ENCODE results near the gene LINGO1.

Gene LINGO1

DNA sequence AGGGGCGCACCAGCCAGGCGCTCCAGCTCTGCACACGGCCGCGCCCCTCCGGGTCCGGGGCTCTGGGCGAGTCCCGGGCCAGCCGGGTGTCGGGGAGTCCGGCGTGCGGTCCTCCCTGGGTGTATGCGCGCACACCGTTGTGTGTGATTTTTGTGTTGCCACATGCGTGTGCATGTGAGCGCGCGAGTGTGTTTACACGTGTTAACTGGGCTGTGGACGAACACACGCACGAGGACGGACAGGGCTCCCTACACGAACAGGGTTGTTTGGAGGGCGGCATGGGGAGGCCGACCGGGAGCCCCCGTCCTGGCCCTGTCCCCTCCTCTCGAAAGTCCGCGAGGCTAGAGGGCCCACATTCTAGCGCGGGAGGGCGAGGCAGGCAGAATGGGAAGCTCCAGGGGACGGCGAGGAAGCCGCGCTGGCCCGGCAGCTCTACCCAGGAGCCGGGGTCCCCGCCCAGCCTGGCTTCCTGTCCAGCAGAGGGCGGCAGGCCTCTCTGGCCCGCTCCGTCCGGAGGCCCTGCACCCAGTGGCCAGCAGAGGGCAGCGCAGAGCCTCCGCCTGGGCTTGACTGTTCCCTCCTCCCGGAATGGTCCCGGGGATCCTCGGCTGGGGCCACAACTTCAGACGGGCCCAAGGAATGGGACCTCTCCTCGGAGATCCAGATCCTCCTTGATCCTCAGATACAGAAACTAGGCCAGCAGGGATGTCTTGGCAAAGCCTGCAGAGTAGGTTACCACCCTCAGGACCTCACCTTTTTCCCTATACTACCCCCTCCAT, 611 bp upstream of the LINGO1 start:
- DNase-seq (ENCODE audit: low spot score) = peak; percentile 93

DNA sequence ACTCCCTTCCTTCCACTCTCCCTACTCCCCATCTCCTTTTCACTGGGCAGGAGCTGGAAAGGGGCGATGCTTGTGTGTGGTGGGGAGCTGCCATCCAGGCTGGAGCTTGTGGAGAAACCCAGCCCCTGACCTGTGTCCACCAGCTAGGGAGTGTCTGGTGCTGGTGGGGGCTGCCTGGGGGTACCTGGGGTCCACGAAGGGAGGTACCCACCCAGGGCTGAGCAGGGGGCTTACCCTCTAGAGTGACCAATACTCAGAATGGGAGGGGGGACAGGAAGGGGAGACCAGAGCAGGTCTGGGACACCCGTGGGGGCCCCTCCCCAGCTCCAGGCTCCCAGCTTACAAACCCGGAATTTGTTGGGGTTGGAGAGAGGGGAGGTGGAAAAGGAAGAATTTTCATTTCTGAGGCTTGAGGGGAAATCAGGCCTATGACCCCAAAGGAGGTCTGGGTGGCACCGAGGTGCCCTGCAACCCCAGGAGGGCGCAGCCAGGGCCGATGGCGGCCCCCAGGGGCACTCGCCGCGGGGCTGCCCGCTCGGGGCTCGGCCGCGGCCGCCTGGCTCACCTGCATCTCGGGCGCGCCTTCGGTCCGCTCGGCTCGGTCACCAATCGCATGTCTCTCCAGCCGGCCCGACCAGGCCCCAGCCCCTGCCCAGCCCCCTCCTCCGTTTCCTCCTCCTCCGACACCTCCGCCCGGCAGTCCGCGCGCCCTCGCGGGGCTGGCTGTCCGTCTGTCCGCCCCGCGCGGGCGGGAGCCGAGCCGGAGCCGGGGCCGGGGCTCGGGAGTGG, 773 bp downstream of the LINGO1 start:
- DNase-seq (ENCODE audit: low spot score) = no peak

DNA sequence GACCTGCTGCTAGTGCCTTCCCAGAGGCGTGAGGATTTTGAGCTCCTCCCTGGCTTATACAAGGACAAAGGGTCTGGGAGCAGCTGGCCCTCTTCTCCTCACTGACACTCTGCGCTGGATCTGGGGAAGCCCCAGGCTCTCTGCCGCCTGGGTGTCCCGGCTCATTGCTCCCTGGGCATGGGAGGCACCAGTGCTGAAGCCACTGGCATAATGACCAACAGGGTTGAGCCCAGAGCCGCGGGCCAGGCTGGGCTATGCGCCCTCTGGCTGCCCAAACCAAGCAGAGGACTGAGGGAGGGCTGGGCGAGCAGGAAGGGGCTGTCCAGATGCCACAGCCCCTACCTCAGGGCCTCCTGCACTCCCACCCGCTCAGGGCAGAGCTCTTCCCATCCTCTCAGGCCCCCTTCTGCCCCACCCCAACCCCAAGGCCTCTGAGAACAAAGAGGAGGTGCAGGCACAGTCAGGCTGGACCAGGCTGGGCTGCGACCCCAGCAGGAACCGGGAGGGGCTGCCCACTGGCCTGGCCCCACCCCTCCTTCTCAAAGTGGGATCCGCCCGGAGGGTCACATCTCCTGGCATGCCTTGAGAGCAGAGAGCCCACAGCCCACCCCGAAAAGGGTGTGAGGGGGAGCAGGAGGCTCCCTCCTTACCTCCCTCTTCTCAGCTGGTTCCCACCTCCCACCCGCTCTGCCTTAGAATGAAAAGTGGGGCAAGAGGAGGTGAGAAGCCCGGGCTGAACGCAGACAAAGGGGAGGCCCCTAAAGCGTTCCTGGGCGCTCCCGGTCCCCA, 1.6 kb downstream of the LINGO1 start:
- DNase-seq (ENCODE audit: low spot score) = no peak

DNA sequence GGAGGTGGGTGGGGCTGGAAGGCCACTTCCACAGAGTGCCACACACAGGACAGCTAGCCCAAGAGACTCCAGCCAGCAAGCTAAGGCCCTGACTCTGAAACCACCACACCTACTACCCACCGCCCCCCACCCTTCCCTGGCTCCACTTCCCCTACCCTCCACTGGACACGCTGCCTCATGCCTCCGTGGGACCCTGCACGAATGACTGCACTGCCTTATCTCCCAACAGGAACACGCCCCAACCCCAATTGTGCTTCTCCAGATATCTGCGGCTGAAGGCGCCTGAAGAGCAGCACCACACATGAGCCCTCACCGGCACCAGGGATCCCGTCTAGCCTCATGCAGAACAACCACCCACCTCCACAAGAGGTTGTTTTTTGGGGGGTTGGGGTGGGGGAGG, 2.7 kb downstream of the LINGO1 start:
- DNase-seq (ENCODE audit: low spot score) = no peak

DNA sequence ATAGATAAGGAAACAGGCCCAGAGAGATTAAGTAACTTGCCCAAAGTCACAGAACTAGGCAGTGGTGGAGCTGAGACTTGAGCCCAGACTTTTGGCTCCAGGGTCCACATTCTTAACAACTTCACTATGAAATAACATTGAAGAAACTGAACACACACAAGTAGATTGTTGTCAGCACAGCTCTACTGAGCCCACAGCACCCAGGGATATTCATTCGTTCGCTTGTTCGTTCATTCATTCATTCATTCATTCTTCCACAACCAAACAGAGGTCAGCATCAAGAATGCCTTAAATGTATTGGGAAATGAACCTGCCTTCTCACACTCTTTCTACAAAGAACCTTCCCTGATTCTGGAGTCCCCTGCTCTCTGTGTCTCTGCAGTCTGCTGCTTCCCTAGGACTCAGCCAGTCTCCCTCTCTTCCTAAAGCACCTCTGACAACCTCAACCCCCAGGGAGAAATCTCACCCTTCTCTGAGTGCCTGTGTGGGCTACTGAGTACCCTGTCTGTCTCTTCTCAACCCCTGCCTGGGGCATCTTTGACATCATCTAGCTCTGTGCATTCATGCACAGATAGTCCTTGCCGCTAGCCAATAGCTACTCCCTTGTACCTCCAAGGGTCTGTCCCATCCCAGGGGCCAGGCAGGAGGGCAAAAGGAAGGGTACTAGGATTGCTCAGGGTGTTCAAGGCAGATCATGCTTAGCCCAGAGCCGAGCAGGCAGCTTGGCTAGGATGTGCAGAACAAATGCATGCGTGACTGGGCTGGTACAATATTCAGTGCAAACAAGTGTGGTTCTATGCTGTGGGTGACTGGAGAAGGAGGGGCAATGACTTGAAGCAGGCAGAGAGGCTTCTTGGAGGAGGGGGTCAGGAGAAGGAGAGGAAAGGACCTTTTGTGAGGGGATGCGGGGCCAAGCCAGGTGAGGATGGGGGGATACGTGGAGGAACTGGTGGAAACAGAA, 3.4 kb downstream of the LINGO1 start:
- no peak for DNase-seq (ENCODE audit: low spot score)

DNA sequence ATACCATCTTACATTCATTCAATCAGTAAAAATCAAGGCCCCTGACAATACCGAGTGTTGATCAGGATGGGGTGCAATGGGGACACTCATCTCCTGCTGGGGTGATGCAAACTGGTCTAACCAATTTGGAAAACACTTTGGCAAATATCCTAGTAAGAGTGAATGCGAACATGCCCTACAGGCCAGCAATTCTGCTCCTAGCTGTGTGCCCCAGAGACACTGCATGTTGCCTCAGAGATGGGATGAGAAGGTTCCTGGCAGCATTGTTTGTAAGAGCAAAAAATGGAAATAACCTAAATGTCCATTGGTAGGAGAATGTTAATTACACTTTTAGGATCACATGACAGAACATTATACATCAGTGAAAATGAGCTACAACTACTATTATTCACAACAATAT, 4.7 kb downstream of the LINGO1 start:
- no peak for DNase-seq (ENCODE audit: low spot score)

DNA sequence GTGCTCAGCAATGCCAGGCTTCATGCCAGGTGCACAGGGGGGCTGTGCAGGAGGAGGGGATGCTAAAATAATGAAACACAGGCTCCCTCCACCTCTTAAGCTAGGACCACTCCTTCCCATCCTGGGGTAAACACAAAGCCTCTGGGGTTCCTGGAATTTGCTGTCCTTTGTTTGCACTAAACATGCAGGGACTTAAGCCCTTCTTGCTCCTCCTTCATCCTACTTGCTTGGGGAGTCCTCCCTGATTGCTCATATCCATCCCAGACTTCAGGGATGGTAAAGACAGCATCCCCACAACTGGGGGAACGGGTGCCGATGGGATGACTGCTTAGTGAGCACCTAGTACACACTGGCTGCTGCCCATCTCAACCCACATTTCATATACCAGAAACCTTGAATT, 5.1 kb downstream of the LINGO1 start:
- DNase-seq (ENCODE audit: low spot score) = no peak

DNA sequence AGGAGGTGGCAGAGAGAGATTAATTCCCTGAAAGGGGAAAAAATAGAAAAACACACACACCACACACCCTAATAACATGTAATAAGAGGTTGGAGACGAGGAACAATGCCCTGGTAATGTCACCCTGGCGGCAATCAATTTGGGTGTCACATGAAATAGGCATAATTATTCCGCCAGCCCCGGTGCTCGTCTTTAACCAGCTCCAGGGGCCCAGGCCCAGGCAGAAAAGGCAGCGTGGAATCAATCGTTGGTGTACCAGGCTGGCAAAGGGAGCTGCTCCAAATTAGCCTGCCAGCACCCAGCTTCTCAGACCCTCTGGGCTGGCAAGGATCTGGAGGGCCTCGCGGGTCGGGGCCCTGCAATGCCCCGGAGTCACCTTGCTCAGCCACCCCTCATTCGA, 5.6 kb downstream of the LINGO1 start:
- no peak for DNase-seq (ENCODE audit: low spot score)

DNA sequence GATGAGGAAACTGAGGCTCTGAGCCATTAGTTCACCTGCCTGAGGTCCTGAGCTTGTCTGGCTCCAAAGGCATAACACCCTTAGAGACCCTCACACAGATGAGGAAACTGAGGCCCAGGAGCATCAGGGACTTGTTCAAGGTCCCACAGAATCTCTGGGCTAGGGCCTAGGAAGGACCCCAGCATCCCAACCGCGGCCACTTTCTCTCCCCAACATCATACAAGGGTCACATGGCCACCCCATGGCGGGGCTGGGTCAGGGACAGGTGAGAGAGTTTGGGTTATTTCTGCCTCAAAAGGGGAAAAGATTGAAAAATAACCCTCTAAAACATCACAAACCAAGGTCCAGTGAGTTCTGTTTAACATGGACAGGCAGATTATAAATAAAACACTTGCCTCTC, 6.7 kb downstream of the LINGO1 start:
- DNase-seq (ENCODE audit: low spot score) = no peak

DNA sequence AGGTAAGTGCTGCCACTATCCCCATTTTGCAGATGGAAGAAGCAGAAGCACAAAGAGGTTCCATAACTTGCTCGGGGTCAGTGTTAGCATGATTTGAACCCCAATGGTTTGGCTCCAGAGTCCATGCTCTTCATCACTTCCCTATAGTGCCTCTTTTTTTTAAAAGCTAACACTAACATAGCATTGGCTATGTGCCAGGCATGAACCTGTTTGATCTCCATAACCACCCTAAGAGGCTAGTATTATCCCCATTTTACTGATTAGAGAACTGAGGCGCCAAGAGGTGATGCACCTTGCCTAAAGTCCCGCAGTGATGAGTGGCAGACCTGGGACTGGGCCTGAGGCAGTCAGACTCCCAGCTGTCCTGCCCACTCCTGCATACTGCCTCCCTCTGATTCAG, 7.3 kb downstream of the LINGO1 start:
- DNase-seq (ENCODE audit: low spot score) = no peak

DNA sequence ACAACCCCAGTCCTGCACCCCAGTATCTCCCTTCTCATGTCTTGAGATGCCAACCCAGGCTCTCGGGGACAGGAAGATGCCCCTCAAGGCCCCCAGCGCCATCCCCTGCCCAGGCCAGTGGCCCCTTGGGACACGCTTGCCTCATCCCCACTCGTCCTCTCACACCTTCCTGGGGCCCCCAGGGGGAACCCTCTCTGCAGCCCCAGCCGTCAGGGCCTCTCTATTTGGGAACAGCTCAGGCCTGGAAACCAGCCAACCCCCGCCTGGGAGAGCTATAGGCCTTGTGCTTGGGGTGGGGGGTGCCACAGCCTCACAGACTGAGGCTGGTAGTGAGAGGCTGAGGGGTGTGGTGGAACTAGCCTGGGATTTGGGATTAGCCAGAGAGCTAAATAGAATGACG, 7.8 kb downstream of the LINGO1 start:
- no peak for DNase-seq (ENCODE audit: low spot score)

DNA sequence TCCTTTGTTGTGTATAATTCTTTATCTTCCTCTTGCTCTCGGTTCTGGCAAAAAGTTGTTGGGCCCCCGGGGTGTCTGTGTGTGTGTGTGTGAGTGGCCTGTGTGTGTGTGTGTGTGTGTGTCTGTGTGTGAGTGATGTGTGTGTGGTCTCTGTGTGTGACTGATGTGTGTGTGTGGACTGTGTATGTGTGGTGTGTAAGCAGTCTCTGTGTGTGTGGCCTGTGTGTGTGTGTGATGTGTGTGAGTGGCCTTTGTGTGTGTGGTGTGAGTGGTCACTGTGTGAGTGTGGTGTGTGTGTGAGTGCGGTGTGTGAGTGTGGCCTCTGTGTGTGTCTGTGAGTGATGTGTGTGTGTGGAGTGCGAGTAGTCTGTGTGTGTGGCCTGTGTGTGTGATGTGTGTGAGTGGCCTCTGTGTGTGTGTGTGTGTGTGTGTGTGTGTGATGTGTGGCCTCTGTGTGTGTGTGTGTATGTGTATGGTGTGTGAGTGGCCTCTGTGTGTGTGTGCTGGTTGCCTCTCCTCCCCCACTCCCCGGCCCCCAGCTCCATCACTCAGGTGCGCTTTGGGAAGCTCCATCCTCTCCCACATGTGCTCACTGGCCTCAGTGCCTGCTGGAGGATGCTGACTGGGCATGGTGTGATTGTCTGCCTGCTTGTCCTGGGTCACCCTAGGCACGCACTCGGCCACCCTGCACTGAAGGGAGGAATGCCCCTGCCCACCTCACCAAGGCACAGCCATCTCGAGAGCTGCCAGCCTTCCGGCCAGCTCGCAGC, 8.8 kb downstream of the LINGO1 start:
- no peak for DNase-seq (ENCODE audit: low spot score)

DNA sequence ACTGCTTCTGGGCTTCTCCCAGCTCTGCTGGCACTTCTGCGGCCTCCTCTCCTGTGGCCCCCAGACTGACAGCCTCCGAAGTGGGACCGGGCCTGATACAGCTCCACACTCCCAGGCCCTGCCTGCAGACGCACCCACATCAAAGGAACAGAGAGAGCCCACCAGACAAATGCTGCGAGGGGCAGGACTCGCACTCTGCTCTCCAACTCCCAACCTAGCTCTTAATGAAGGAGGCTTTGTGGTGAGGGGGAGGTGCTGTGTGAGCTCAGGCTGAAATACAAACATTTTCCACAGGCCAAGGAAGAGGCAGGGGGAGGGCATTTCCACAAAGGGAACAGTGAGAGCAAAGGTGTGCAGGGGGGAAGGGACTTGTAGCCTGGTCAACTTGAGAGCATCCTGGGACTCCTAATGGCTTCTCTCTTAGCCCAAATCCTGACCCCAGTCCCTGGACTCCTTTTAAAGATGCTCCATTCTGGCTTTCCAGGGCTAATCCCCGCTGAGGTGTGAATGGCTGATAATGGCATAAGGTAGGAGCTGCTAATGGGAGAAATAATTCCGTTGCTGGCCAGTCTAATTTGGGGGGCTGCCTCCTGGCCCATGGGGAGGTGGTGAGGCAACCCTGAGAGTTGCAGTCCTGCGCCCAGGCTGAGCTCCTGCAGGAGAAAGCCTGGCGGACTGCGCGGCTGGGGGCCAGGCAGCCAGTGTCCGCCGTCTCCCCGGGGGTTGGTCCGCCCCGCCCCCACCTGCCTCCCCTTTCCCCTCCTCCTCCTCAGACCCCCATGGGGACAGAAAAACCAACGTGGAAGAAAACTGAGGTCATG, 9.6 kb downstream of the LINGO1 start:
- no peak for DNase-seq (ENCODE audit: low spot score)

DNA sequence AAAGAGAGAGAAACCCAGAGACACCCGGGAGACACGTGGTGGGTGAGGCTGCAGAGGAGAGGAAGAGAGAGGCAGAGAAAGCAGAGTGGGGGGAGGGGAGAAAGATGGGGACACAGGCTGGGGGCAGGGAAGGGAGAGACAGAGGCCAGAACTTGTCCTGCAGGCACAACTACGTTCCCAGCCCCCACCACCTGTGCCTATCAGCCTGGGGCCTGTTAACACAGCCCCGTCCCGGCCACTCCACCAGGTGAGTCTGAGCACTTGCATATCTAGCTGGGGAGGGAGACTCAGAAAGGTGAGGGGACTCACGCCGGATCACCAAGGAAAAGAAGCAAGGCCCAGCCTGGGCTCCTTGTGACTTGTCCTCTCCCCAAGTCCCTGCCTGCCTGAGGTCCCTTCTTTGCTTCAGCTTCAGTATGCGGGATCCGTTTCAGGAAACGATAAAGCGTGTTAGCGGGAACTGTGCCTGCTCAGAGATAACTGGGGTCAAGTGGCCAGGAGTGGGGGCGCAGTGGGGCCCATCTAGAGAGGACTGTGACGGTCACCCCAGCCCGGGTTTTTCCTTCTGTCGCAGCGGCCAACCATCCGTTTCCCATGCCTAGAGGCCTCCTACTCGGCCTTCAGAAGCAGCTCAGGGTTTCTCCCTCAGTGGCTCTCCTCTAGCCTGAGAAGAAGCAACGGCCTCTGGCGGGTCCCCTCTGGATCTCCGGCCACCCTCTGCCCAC, 10.3 kb downstream of the LINGO1 start:
- no peak for DNase-seq (ENCODE audit: low spot score)

DNA sequence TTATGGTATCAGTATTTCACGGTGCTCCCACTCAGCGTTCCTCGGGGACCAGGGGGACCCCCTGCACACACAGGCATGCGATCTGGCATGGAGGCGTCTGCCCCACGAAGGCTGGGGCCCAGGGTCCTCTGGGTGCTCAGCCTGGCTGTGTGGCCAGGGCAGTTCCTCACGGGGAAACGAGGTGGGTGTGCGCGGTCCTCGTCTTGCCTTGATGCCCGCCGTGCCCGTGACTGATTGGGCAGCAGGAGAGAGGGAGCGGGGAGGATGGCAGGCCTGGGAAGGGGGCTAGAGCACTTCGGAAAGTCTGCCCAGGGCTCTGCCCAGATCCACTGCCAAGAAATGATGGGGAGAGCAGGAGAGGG, 10.9 kb downstream of the LINGO1 start:
- no peak for DNase-seq (ENCODE audit: low spot score)

DNA sequence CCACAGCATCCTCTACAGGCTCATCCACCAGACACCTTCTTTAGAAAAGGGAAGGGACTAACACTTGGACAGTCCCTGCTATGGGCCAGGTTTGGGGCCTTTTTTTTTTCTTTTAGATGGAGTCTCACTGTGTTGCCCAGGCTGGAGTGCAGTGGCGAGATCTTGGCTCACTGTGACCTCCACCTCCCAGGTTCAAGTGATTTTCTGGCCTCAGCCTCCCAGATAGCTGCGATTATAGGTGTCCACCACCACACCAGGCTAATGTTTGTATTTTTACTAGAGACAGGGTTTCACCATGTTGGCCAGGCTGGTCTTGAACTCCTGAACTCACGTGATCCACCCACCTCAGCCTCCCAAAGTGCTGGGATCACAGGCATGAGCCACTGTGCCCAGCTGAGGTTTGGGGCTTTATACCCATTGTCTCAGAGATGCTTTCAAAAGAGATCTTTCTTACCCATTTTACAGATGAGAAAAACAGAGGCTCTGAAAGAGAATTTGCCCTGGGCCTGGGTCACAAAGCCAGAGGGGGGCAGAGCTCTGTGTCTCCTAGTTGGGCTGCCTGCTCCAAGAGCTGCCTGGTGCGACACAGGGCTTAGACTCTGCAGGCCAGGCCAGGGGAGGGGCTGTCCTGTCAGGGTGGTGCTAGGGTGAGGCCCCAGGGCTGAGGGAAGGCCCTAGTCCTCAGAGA, 11.6 kb downstream of the LINGO1 start:
- DNase-seq (ENCODE audit: low spot score) = no peak

DNA sequence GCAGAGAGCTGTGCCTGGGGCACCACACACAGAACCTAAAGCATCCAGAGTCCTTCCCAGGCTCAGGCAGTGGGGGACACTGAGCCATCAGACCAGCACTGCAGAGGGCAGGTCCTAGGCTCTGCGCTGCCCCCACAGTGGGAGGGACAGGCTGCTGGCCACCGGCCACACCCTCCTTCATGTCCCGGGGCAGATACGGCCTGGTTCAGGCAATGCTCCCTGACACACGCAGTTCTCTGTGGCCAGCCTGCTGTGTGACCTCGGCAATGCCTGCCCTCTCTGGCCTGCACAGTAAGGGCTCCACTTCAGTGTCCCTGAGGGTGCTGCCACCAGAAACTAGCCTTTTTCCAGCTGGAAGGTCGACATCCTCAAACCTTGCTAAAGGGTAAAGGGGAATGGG, 12.4 kb downstream of the LINGO1 start:
- DNase-seq (ENCODE audit: low spot score) = no peak

DNA sequence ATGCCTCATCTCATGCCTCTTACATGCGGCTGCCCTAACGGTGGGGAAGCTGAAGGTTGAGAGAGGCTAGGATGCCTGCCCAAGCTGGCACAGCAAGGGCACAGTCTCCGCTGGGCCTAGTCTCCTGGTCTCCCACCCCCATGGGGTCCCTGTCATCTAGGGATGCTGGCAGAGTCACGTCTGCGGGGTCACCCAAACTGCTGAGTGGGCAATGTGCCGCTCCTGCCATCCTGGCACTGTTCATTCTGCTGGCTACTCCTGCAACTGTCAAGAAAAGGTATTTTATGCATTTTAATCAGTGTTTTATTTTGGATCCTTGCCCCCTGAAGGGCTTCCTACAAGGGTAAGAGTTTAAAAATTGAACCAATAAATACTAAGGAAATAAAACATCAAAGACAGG, 12.8 kb downstream of the LINGO1 start:
- no peak for DNase-seq (ENCODE audit: low spot score)

All from LoVo (cell line).